ACC112 (cell line): Measurements from ENCODE around the gene ANKS1A.

Source experiments
- H2AFZ ChIP-seq: fragments of 200-600 bp; sonication (generic); one replicate; pipeline ENCODE4 v1.6.0; 2017; ENCODE audit warnings: antibody characterized with exemption, low read length; ENCODE audit not compliant: unreplicated experiment
- H3K27ac ChIP-seq: fragments of 200-600 bp; sonication (generic); 2 replicates; pipeline ENCODE4 v1.5.1; 2014; ENCODE audit warnings: low read depth, mild to moderate bottlenecking, antibody characterized with exemption, low read length, moderate library complexity
- H3K27me3 ChIP-seq: fragments of 200-600 bp; sonication (generic); 2 replicates; pipeline ENCODE4 v1.6.1; 2014; ENCODE audit warnings: mild to moderate bottlenecking, antibody characterized with exemption, low read length, moderate library complexity, mixed read lengths; ENCODE audit not compliant: insufficient read depth
- H3K36me3 ChIP-seq: fragments of 200-600 bp; sonication (generic); 2 replicates; pipeline ENCODE4 v1.6.1; 2016; ENCODE audit warnings: mild to moderate bottlenecking, antibody characterized with exemption, low read length, moderate library complexity, mixed read lengths; ENCODE audit not compliant: insufficient read depth
- H3K4me1 ChIP-seq: fragments of 200-600 bp; sonication (generic); one replicate; pipeline ENCODE4 v1.6.1; 2016; ENCODE audit warnings: low read length, mixed read lengths; ENCODE audit not compliant: insufficient read depth, unreplicated experiment, control insufficient read depth
- H3K4me3 ChIP-seq: fragments of 200-600 bp; sonication (generic); 2 replicates; pipeline ENCODE4 v1.5.1; 2014; ENCODE audit warnings: mild to moderate bottlenecking, low read depth, low read length
- H3K79me2 ChIP-seq: fragments of 200-600 bp; sonication (generic); one replicate; pipeline ENCODE4 v1.6.0; 2016; ENCODE audit warnings: low read length; ENCODE audit not compliant: control insufficient read depth, unreplicated experiment, insufficient read depth

Gene ANKS1A

GRCh38 chr6:35086636-35087360, 197.7 kb downstream of the ANKS1A start:
- H3K4me3 ChIP-seq: no peak overlapping the region
- H3K36me3 ChIP-seq: no peaks in the 10 kb centered on the region
- H2AFZ ChIP-seq: no peak overlapping the region

GRCh38 chr6:35087361-35088280, 198.6 kb downstream of the ANKS1A start:
- H3K27ac ChIP-seq: no peak overlapping the region
- H3K27me3 ChIP-seq: no peaks in the 10 kb centered on the region
- H2AFZ ChIP-seq: no peak overlapping the region
- H3K36me3 ChIP-seq: no peaks in the 10 kb centered on the region
- peaks cover 13% of the 10 kb centered on the region for H3K4me1 ChIP-seq
- no peak overlapping the region for H3K4me3 ChIP-seq
- H3K79me2 ChIP-seq: no peaks in the 10 kb centered on the region

More at GRCh38 chr6:35086636-35087360, 197.7 kb downstream of the ANKS1A start:
- no peak overlapping the region for H3K27ac ChIP-seq
- H3K27me3 ChIP-seq: no peaks in the 10 kb centered on the region
- no peaks in the 10 kb centered on the region for H3K79me2 ChIP-seq
- peaks cover 5% of the 10 kb centered on the region for H3K4me1 ChIP-seq

GRCh38 chr6:35088281-35089215, 199.5 kb downstream of the ANKS1A start:
- H3K36me3 ChIP-seq: no peaks in the 10 kb centered on the region
- H3K4me1 ChIP-seq: peaks cover 23% of the 10 kb centered on the region
- no peak overlapping the region for H3K27ac ChIP-seq

GRCh38 chr6:35089216-35089934, 200.3 kb downstream of the ANKS1A start:
- H3K36me3 ChIP-seq: no peaks in the 10 kb centered on the region
- H3K79me2 ChIP-seq: no peaks in the 10 kb centered on the region
- H3K27me3 ChIP-seq: no peaks in the 10 kb centered on the region
- H3K27ac ChIP-seq: no peak overlapping the region
- H3K4me1 ChIP-seq: peaks cover 29% of the 10 kb centered on the region
- no peak overlapping the region for H2AFZ ChIP-seq
- H3K4me3 ChIP-seq: no peak overlapping the region

More at GRCh38 chr6:35088281-35089215, 199.5 kb downstream of the ANKS1A start:
- no peaks in the 10 kb centered on the region for H3K79me2 ChIP-seq
- H3K27me3 ChIP-seq: no peaks in the 10 kb centered on the region
- H2AFZ ChIP-seq: no peak overlapping the region
- no peak overlapping the region for H3K4me3 ChIP-seq

GRCh38 chr6:35089935-35090505, 201.0 kb downstream of the ANKS1A start:
- no peak overlapping the region for H3K27ac ChIP-seq
- H3K4me3 ChIP-seq: no peak overlapping the region
- H3K27me3 ChIP-seq: no peaks in the 10 kb centered on the region
- peaks cover 29% of the 10 kb centered on the region for H3K4me1 ChIP-seq
- H2AFZ ChIP-seq: no peak overlapping the region
- no peaks in the 10 kb centered on the region for H3K36me3 ChIP-seq
- no peaks in the 10 kb centered on the region for H3K79me2 ChIP-seq

GRCh38 chr6:35090734-35091133, 201.7 kb downstream of the ANKS1A start:
- Histone ChIP-seq H2AFZ (no peak overlapping the region), H3K27ac (no peak overlapping the region), H3K4me1 (peaks cover 31% of the 10 kb centered on the region), H3K36me3 (no peaks in the 10 kb centered on the region), H3K79me2 (no peaks in the 10 kb centered on the region), H3K27me3 (no peaks in the 10 kb centered on the region), H3K4me3 (no peak overlapping the region)

GRCh38 chr6:35091346-35092083, 202.5 kb downstream of the ANKS1A start:
- Histone ChIP-seq H3K36me3 (no peaks in the 10 kb centered on the region), H3K79me2 (no peaks in the 10 kb centered on the region), H3K4me1 (peaks cover 39% of the 10 kb centered on the region), H3K27me3 (no peaks in the 10 kb centered on the region), H2AFZ (no peak overlapping the region), H3K4me3 (no peak overlapping the region), H3K27ac (no peak overlapping the region)

- H3K4me1 ChIP-seq: peaks cover 44% of the 10 kb centered on the region
- H3K36me3 ChIP-seq: no peaks in the 10 kb centered on the region
- no peak overlapping the region for H2AFZ ChIP-seq
- H3K27ac ChIP-seq: no peak overlapping the region; the same call in 1 of the 2 replicates
- H3K79me2 ChIP-seq: no peaks in the 10 kb centered on the region
- no peak overlapping the region for H3K4me3 ChIP-seq
- no peaks in the 10 kb centered on the region for H3K27me3 ChIP-seq
Measured at GRCh38 chr6:35092362-35093117, 203.5 kb downstream of the ANKS1A start.

GRCh38 chr6:35093118-35093445, 204.0 kb downstream of the ANKS1A start:
- no peaks in the 10 kb centered on the region for H3K79me2 ChIP-seq
- no peak overlapping the region for H3K27ac ChIP-seq
- H3K4me3 ChIP-seq: no peak overlapping the region
- peaks cover 44% of the 10 kb centered on the region for H3K4me1 ChIP-seq
- H2AFZ ChIP-seq: no peak overlapping the region
- no peaks in the 10 kb centered on the region for H3K27me3 ChIP-seq
- no peaks in the 10 kb centered on the region for H3K36me3 ChIP-seq
